ENCODE results near the gene PLAU.
"Not testable (repeated sequence)": the region's sequence is repeated elsewhere in the genome, so short reads cannot be mapped to it uniquely, and the experiment has no call there.

The PLAU gene

DNA sequence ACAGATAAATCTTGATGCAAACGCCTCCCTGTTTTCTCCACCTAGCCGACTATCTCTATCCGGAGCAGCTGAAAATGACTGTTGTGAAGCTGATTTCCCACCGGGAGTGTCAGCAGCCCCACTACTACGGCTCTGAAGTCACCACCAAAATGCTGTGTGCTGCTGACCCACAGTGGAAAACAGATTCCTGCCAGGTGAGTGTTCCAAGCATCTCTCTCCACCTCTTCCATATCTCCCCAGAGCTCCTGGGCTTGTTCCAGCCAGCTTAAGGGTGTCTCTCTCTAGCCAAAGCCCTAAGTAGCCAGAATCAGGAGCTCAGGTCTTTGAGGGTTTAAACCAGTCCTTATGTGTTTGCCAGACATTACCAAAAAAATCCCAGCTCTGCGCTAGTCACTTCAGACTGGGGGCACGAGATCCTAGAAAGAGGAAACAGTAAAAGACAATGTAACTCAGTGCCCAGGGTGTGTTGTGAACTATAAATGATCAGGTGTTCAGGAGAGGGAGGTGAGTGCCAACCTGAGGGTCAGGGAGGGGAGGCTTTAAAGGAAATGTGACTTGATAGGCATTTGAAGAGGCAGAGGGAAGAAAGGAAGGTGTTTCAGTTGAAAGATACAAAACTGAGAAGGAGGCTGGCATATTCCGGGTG is 4.4 kb downstream of the PLAU start:
- DNase-seq (ENCODE audit: low read depth), result no peak
- H3K4me3 ChIP-seq (replicated peaks; ENCODE audit: low read depth, low read length), result no peak overlapping the region
- TF ChIP-seq, protein P1, sequence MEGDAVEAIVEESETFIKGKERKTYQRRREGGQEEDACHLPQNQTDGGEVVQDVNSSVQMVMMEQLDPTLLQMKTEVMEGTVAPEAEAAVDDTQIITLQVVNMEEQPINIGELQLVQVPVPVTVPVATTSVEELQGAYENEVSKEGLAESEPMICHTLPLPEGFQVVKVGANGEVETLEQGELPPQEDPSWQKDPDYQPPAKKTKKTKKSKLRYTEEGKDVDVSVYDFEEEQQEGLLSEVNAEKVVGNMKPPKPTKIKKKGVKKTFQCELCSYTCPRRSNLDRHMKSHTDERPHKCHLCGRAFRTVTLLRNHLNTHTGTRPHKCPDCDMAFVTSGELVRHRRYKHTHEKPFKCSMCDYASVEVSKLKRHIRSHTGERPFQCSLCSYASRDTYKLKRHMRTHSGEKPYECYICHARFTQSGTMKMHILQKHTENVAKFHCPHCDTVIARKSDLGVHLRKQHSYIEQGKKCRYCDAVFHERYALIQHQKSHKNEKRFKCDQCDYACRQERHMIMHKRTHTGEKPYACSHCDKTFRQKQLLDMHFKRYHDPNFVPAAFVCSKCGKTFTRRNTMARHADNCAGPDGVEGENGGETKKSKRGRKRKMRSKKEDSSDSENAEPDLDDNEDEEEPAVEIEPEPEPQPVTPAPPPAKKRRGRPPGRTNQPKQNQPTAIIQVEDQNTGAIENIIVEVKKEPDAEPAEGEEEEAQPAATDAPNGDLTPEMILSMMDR (IDR thresholded peaks at IDR 0.05; ENCODE audit: low read length, missing control alignments), result no peak

DNA sequence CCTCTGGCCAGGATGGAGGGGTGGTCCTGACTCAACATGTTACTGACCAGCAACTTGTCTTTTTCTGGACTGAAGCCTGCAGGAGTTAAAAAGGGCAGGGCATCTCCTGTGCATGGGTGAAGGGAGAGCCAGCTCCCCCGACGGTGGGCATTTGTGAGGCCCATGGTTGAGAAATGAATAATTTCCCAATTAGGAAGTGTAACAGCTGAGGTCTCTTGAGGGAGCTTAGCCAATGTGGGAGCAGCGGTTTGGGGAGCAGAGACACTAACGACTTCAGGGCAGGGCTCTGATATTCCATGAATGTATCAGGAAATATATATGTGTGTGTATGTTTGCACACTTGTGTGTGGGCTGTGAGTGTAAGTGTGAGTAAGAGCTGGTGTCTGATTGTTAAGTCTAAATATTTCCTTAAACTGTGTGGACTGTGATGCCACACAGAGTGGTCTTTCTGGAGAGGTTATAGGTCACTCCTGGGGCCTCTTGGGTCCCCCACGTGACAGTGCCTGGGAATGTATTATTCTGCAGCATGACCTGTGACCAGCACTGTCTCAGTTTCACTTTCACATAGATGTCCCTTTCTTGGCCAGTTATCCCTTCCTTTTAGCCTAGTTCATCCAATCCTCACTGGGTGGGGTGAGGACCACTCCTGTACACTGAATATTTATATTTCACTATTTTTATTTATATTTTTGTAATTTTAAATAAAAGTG is 6.0 kb downstream of the PLAU start:
- TF ChIP-seq, protein P1 (IDR thresholded peaks at IDR 0.05; ENCODE audit: low read length, missing control alignments), result no peak
- no peak for DNase-seq (ENCODE audit: low read depth)
- H3K4me3 ChIP-seq (replicated peaks; ENCODE audit: low read depth, low read length), result no peak overlapping the region

DNA sequence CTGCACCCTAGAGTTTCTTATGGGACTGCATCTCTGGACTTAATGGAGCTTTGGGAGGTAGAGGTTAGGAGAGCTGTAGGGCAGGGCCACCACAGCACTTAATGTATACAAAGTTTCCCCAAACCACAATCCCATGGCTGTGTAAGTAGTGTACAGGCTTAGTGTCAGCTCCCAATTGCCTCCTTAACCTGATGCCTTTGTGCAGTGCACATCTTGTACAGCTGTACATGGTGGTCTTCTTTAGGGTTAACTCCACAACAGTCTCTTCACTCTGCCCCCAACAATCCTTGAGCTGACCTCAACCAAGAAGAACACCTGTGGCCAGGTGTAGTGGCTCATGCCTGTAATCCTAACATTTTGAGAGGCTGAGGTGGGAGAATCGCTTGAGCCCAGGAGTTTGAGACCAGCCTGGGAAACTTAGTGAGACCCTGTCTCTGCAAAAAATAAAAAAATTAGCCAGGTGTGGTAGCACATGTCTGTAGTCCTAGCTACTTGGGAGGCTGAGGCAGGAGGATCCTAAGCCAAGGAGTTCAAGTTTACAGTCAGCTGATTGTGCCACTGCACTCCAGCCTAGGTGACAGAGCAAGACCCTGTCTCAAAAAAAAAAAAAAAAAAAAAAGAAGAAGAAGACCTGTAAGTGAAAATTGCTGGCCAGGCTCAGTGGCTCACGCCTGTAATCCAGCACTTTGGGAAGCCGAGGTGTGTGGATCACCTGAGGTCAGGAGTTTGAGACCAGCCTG is 6.8 kb downstream of the PLAU start:
- no peak for DNase-seq (ENCODE audit: low read depth)
- TF ChIP-seq, protein P1 (IDR thresholded peaks at IDR 0.05; ENCODE audit: low read length, missing control alignments), result no peak
- H3K4me3 ChIP-seq (replicated peaks; ENCODE audit: low read depth, low read length), result no peak overlapping the region

GRCh38 chr10:73919481-73919880 is 8.5 kb downstream of the PLAU start:
- DNase-seq (ENCODE audit: low read depth); H3K4me3 ChIP-seq (replicated peaks; ENCODE audit: low read depth, low read length): not testable (repeated sequence)

GRCh38 chr10:73920089-73920488 is 9.2 kb downstream of the PLAU start:
- H3K4me3 ChIP-seq (replicated peaks; ENCODE audit: low read depth, low read length), result no peak overlapping the region
- TF ChIP-seq, protein P1 (IDR thresholded peaks at IDR 0.05; ENCODE audit: low read length, missing control alignments), result no peak
- DNase-seq (ENCODE audit: low read depth), result no peak

GRCh38 chr10:73922007-73922863 is 11.3 kb downstream of the PLAU start:
- TF ChIP-seq, protein P1 (IDR thresholded peaks at IDR 0.05; ENCODE audit: low read length, missing control alignments), result no peak
- DNase-seq (ENCODE audit: low read depth), result no peak
- H3K4me3 ChIP-seq (replicated peaks; ENCODE audit: low read depth, low read length), result no peak overlapping the region

DNA sequence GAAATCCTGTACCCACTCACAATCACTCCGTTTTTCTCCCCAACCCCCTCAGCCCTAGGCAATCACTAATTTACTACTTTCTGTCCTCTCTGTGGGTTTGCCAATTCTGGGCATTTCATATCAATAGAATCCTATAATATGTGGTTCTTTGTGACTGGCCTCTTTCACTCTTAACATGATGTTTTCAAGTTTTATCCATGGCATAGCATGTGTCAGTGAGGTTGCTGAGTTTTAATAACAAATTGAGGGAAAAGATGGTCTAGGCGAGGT is 11.9 kb downstream of the PLAU start:
- TF ChIP-seq, protein P1 (IDR thresholded peaks at IDR 0.05; ENCODE audit: low read length, missing control alignments), result no peak
- DNase-seq (ENCODE audit: low read depth), result no peak
- no peak overlapping the region for H3K4me3 ChIP-seq (replicated peaks; ENCODE audit: low read depth, low read length)

Measured in fibroblast of pulmonary artery (primary cell).